ENCODE results near the gene KIF25. TPM values are rescaled to one million over a fixed set of nuclear protein-coding genes. Genes with fewer than 3 reads are reported as not detected.

KIF25 gene
- total RNA-seq, 5 donors from 2014 or later (not counting 1 experiment from before 2014, with no cell fraction given): not detected

- CTCF ChIA-PET: interaction anchor here in 1 of 2 donors (0.6 kb wide), 1 partner anchor 616 kb away, joined by 4 read pairs; no protein-coding TSS in a partner anchor
- 100% methylated on average over 1 of the region's 3 CpGs for WGBS (ENCODE audit: insufficient coverage)
Observed at GRCh38 chr6:168007592-168008338, 10.3 kb downstream of the KIF25 start.

GRCh38 chr6:168009331-168009730 lies 11.9 kb downstream of the KIF25 start:
- peaks cover 17 to 28% (median 26%) of the 10 kb centered on the region in 3 donors for H3K9me3 Mint-ChIP-seq
- no peaks in the 10 kb centered on the region for H3K36me3 ChIP-seq (ENCODE audit: control insufficient read depth in 2 of 2, extremely low read depth in 1 of 2, insufficient read depth in 1 of 2, low read length in 1 of 2)
- no peak overlapping the region for H3K27ac Mint-ChIP-seq
- no peak overlapping the region for H3K4me3 Mint-ChIP-seq
- peaks cover 4% of the 10 kb centered on the region for H3K9me3 ChIP-seq
- H3K4me1 Mint-ChIP-seq: no peaks in the 10 kb centered on the region
- no peaks in the 10 kb centered on the region for H3K4me1 ChIP-seq (ENCODE audit: control insufficient read depth in 1 of 2, extremely low read depth in 1 of 2, insufficient read depth in 2 of 2, low read length in 2 of 2)
- POLR2A ChIA-PET: interaction anchor here in 1 of 2 donors (0.6 kb wide), 2 partner anchors 15 to 119 kb away, joined by 3 to 6 read pairs; no protein-coding TSS in a partner anchor
- no CpG with 5 or more reads among the region's 3 CpGs for WGBS (ENCODE audit: insufficient coverage)
- H3K36me3 Mint-ChIP-seq: no peaks in the 10 kb centered on the region
- no peak for ATAC-seq (replicated peaks in 1 of 4)
- H3K4me3 ChIP-seq (ENCODE audit: control insufficient read depth in 1 of 2, extremely low read depth in 1 of 2, low read length in 1 of 2): no peak overlapping the region
- H3K27ac ChIP-seq (ENCODE audit: low read length): no peak overlapping the region
- peaks cover 0 to 15% of the 10 kb centered on the region in 2 experiments for H3K27me3 ChIP-seq (replicated peaks in 1 of 2; ENCODE audit: control insufficient read depth in 2 of 2, extremely low read depth in 1 of 2, insufficient read depth in 2 of 2, low read length in 1 of 2)
- CTCF ChIA-PET: no interaction called here
- DNase-seq: no peak
- peaks cover 0 to under 1% of the 10 kb centered on the region in 2 donors for H3K27me3 Mint-ChIP-seq

More at GRCh38 chr6:168007592-168008338, 10.3 kb downstream of the KIF25 start:
- no peak overlapping the region for H3K27ac ChIP-seq (ENCODE audit: low read length)
- H3K9me3 Mint-ChIP-seq: peaks cover 17 to 28% (median 26%) of the 10 kb centered on the region in 3 donors
- H3K4me1 Mint-ChIP-seq: no peaks in the 10 kb centered on the region
- ATAC-seq (replicated peaks in 1 of 4): no peak
- peaks cover 0 to 6% of the 10 kb centered on the region in 2 experiments for H3K27me3 ChIP-seq (replicated peaks in 1 of 2; ENCODE audit: control insufficient read depth in 2 of 2, extremely low read depth in 1 of 2, insufficient read depth in 2 of 2, low read length in 1 of 2)
- DNase-seq: no peak
- no peaks in the 10 kb centered on the region for H3K36me3 ChIP-seq (ENCODE audit: control insufficient read depth in 2 of 2, extremely low read depth in 1 of 2, insufficient read depth in 1 of 2, low read length in 1 of 2)
- H3K36me3 Mint-ChIP-seq: no peaks in the 10 kb centered on the region
- peaks cover 4% of the 10 kb centered on the region for H3K9me3 ChIP-seq
- H3K4me3 ChIP-seq (ENCODE audit: control insufficient read depth in 1 of 2, extremely low read depth in 1 of 2, low read length in 1 of 2): no peak overlapping the region
- H3K4me1 ChIP-seq (ENCODE audit: control insufficient read depth in 1 of 2, extremely low read depth in 1 of 2, insufficient read depth in 2 of 2, low read length in 2 of 2): no peaks in the 10 kb centered on the region
- no peak overlapping the region for H3K4me3 Mint-ChIP-seq
- H3K27ac Mint-ChIP-seq: no peak overlapping the region
- no peaks in the 10 kb centered on the region for H3K27me3 Mint-ChIP-seq
- POLR2A ChIA-PET: no interaction called here

DNA sequence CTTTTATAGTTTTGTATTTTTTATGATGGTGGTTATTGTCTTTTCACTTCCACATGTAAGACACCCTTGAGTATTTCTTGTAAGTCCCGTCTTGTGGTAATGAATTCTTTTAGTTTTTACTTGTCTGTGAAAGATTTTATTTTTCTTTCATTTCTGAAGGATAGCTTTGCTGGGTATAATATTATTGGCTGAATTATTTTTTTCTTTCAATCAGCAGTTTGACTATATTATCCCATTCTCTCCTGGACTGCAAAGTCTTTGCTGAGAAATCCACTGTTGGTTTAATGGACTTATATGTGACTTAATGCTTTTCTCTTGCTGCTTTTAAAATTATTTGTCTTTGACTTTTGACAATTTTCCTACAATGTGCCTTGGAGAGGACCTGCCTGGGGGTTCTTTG lies 13.8 kb downstream of the KIF25 start:
- no peaks in the 10 kb centered on the region for H3K36me3 ChIP-seq (ENCODE audit: control insufficient read depth in 2 of 2, extremely low read depth in 1 of 2, insufficient read depth in 1 of 2, low read length in 1 of 2)
- ATAC-seq (replicated peaks in 1 of 4): no peak
- DNase-seq: no peak
- Mint-ChIP-seq H3K4me1 (no peaks in the 10 kb centered on the region), H3K27me3 (peaks cover 5 to 11% of the 10 kb centered on the region in 2 donors), H3K9me3 (peaks cover 17 to 33% (median 26%) of the 10 kb centered on the region in 3 donors), H3K4me3 (no peak overlapping the region), H3K27ac (no peak overlapping the region), H3K36me3 (no peaks in the 10 kb centered on the region)
- no peaks in the 10 kb centered on the region for H3K4me1 ChIP-seq (ENCODE audit: control insufficient read depth in 1 of 2, extremely low read depth in 1 of 2, insufficient read depth in 2 of 2, low read length in 2 of 2)
- no peak overlapping the region for H3K4me3 ChIP-seq (ENCODE audit: control insufficient read depth in 1 of 2, extremely low read depth in 1 of 2, low read length in 1 of 2)
- H3K27ac ChIP-seq (ENCODE audit: low read length): no peak overlapping the region
- ChIA-PET CTCF (no interaction called here), POLR2A (no interaction called here)
- peaks cover 0 to 16% of the 10 kb centered on the region in 2 experiments for H3K27me3 ChIP-seq (replicated peaks in 1 of 2; ENCODE audit: control insufficient read depth in 2 of 2, extremely low read depth in 1 of 2, insufficient read depth in 2 of 2, low read length in 1 of 2)
- no CpG with 5 or more reads among the region's 1 CpG for WGBS (ENCODE audit: insufficient coverage)
- peaks cover 4% of the 10 kb centered on the region for H3K9me3 ChIP-seq

DNA sequence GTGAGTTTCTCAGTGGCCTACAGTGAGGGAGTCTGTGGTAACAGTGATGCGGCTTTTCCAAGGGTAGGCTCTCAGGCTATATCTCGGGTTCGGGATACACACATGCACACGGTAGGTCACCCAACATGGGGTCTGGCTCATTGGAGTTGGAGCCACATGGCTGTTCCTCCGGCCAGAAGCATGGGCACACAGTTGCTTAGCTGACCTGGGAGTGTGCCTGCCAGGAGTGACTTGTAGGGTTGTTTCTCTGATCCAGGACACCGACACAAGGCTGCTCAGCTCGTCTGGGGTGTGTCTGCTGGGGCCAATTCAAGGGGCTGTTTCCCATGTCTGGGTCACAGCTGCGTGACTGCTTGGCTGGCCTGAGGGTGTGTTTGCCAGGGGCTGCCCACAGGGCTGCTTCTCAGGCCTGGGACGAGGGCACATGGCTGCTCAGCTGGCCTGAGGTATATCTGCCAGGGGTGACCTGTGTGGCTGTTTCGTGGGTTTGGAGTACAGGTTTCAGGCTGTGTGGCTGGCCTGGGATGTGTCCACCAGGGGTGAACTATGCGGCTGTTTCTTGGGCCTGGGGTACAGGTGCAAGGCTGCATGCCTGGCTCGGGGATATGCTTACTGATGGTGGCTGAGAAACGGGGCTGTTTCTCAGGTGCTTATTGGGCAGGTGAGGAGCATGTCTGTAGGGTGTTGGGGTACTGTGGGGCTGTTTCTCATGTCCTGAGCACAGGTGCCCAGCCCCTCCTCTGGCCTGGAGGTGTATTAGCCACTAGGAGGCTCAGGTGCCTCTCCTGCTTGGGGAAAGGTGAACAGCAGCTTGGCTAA lies 15.2 kb downstream of the KIF25 start:
- POLR2A ChIA-PET: no interaction called here
- H3K4me1 Mint-ChIP-seq: no peaks in the 10 kb centered on the region
- no peak overlapping the region for H3K27ac Mint-ChIP-seq
- H3K9me3 ChIP-seq: peaks cover 4% of the 10 kb centered on the region
- CTCF ChIA-PET: no interaction called here
- H3K27me3 Mint-ChIP-seq: peaks cover 9 to 11% of the 10 kb centered on the region in 2 donors
- peaks cover 17 to 33% (median 26%) of the 10 kb centered on the region in 3 donors for H3K9me3 Mint-ChIP-seq
- H3K36me3 ChIP-seq (ENCODE audit: control insufficient read depth in 2 of 2, extremely low read depth in 1 of 2, insufficient read depth in 1 of 2, low read length in 1 of 2): no peaks in the 10 kb centered on the region
- H3K4me3 ChIP-seq (ENCODE audit: control insufficient read depth in 1 of 2, extremely low read depth in 1 of 2, low read length in 1 of 2): no peak overlapping the region
- H3K36me3 Mint-ChIP-seq: no peaks in the 10 kb centered on the region
- no peak for DNase-seq
- WGBS (ENCODE audit: insufficient coverage): 85% methylated on average over 13 of the region's 13 CpGs
- no peak overlapping the region for H3K4me3 Mint-ChIP-seq
- ATAC-seq (replicated peaks in 1 of 4): no peak
- H3K4me1 ChIP-seq (ENCODE audit: control insufficient read depth in 1 of 2, extremely low read depth in 1 of 2, insufficient read depth in 2 of 2, low read length in 2 of 2): no peaks in the 10 kb centered on the region
- H3K27ac ChIP-seq (ENCODE audit: low read length): no peak overlapping the region
- H3K27me3 ChIP-seq (replicated peaks in 1 of 2; ENCODE audit: control insufficient read depth in 2 of 2, extremely low read depth in 1 of 2, insufficient read depth in 2 of 2, low read length in 1 of 2): peaks cover 0 to 20% of the 10 kb centered on the region in 2 experiments

- Mint-ChIP-seq H3K36me3 (no peaks in the 10 kb centered on the region), H3K27ac (no peak overlapping the region), H3K4me1 (no peaks in the 10 kb centered on the region), H3K4me3 (no peak overlapping the region), H3K27me3 (peaks cover 9 to 11% of the 10 kb centered on the region in 2 donors), H3K9me3 (peaks cover 17 to 33% (median 24%) of the 10 kb centered on the region in 3 donors)
- POLR2A ChIA-PET: no interaction called here
- Histone ChIP-seq H3K4me3 (ENCODE audit: control insufficient read depth in 1 of 2, extremely low read depth in 1 of 2, low read length in 1 of 2) (no peak overlapping the region), H3K36me3 (ENCODE audit: control insufficient read depth in 2 of 2, extremely low read depth in 1 of 2, insufficient read depth in 1 of 2, low read length in 1 of 2) (no peaks in the 10 kb centered on the region), H3K27ac (ENCODE audit: low read length) (no peak overlapping the region), H3K4me1 (ENCODE audit: control insufficient read depth in 1 of 2, extremely low read depth in 1 of 2, insufficient read depth in 2 of 2, low read length in 2 of 2) (no peaks in the 10 kb centered on the region), H3K27me3 (replicated peaks in 1 of 2; ENCODE audit: control insufficient read depth in 2 of 2, extremely low read depth in 1 of 2, insufficient read depth in 2 of 2, low read length in 1 of 2) (peaks cover 0 to 20% of the 10 kb centered on the region in 2 experiments), H3K9me3 (peaks cover 4% of the 10 kb centered on the region)
- CTCF ChIA-PET: no interaction called here
- WGBS (ENCODE audit: insufficient coverage): 77% methylated on average over 5 of the region's 7 CpGs
- ATAC-seq (replicated peaks in 1 of 4) (no peak), DNase-seq (no peak)
Observed at GRCh38 chr6:168013250-168013915, 15.9 kb downstream of the KIF25 start.

DNA sequence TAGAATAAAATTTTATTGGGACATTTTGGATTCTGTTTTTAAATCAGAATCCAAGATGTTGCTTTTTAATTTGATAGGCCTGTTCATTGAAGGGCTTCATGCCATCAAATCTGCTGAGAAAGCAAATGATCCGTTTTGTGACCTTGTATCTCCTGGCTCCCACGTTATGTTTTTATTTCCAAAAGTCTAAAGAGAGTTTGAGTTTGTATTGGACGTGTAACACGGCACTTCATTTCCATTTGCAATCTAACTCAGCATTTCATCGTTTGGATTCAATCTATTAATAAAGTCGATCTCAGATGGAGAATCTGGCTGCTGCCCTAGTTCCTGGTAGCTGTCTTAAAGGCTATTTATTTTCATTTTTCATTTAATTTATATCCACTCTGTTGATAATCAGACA lies 17.0 kb downstream of the KIF25 start:
- Mint-ChIP-seq H3K4me3 (no peak overlapping the region), H3K36me3 (no peaks in the 10 kb centered on the region), H3K27me3 (peaks cover 9 to 11% of the 10 kb centered on the region in 2 donors), H3K9me3 (peaks cover 23 to 27% (median 27%) of the 10 kb centered on the region in 3 donors), H3K27ac (no peak overlapping the region), H3K4me1 (no peaks in the 10 kb centered on the region)
- ATAC-seq (replicated peaks in 1 of 4) (no peak), DNase-seq (no peak)
- POLR2A ChIA-PET: no interaction called here
- CTCF ChIA-PET: no interaction called here
- no peaks in the 10 kb centered on the region for H3K4me1 ChIP-seq (ENCODE audit: control insufficient read depth in 1 of 2, extremely low read depth in 1 of 2, insufficient read depth in 2 of 2, low read length in 2 of 2)
- no peak overlapping the region for H3K4me3 ChIP-seq (ENCODE audit: control insufficient read depth in 1 of 2, extremely low read depth in 1 of 2, low read length in 1 of 2)
- no peak overlapping the region for H3K27ac ChIP-seq (ENCODE audit: low read length)
- WGBS (ENCODE audit: insufficient coverage): 70% methylated on average over 2 of the region's 6 CpGs
- H3K9me3 ChIP-seq: peaks cover 4% of the 10 kb centered on the region
- peaks cover 0 to 20% of the 10 kb centered on the region in 2 experiments for H3K27me3 ChIP-seq (replicated peaks in 1 of 2; ENCODE audit: control insufficient read depth in 2 of 2, extremely low read depth in 1 of 2, insufficient read depth in 2 of 2, low read length in 1 of 2)
- no peaks in the 10 kb centered on the region for H3K36me3 ChIP-seq (ENCODE audit: control insufficient read depth in 2 of 2, extremely low read depth in 1 of 2, insufficient read depth in 1 of 2, low read length in 1 of 2)

Data from T-cell (primary cell).